Neural cell (in vitro differentiated cells): Measurements from ENCODE around the gene CIDEA.

ENCODE experiments used
- CTCF ChIP-seq: fragments of 450-650 bp; IDR thresholded peaks from 2 replicates; pipeline ENCODE4 v1.5.1; 2014; ENCODE audit warnings: antibody characterized with exemption, mild to moderate bottlenecking, moderate library complexity; ENCODE audit not compliant: poor library complexity, severe bottlenecking
- EP300 ChIP-seq: fragments of 450-650 bp; conservative IDR thresholded peaks from 2 replicates; pipeline ENCODE4 v1.6.1; 2014; ENCODE audit warnings: antibody characterized with exemption, mild to moderate bottlenecking, moderate library complexity; ENCODE audit not compliant: poor library complexity, severe bottlenecking
- EZH2 ChIP-seq: fragments of 200-600, 300-800 bp; shearing (Covaris generic), sonication (generic); IDR thresholded peaks from 2 replicates; pipeline ENCODE4 v1.6.1; 2014; ENCODE audit warnings: antibody characterized with exemption, low read length, borderline replicate concordance, mild to moderate bottlenecking; ENCODE audit not compliant: insufficient read depth, poor library complexity, severe bottlenecking
- MXI1 ChIP-seq: fragments of 450-650 bp; conservative IDR thresholded peaks from 2 replicates; pipeline ENCODE4 v1.6.1; 2014; ENCODE audit warnings: antibody characterized with exemption, mild to moderate bottlenecking; ENCODE audit not compliant: poor library complexity, severe bottlenecking
- POLR2AphosphoS5 ChIP-seq: IDR thresholded peaks from 2 replicates; pipeline ENCODE4 v1.6.1; 2012
- RAD21 ChIP-seq: fragments of 450-650 bp; conservative IDR thresholded peaks from 2 replicates; pipeline ENCODE4 v1.6.1; 2014; ENCODE audit warnings: antibody characterized with exemption, mild to moderate bottlenecking, moderate library complexity
- REST ChIP-seq: IDR thresholded peaks from 2 replicates; pipeline ENCODE4 v1.6.1; 2012; ENCODE audit warnings: borderline replicate concordance
- SMC3 ChIP-seq: fragments of 450-650 bp; conservative IDR thresholded peaks from 2 replicates; pipeline ENCODE4 v1.6.1; 2014; ENCODE audit warnings: antibody characterized with exemption, mild to moderate bottlenecking, moderate library complexity; ENCODE audit not compliant: poor library complexity
- TAF1 ChIP-seq: IDR thresholded peaks from 2 replicates; pipeline ENCODE4 v1.6.1; 2012; ENCODE audit warnings: low read depth

GRCh38 chr18:12287131-12287681 is 33.0 kb downstream of the CIDEA start:
- TF ChIP-seq REST (no peak), CTCF (no peak), RAD21 (no peak), EZH2 (peak; percentile 49), EP300 (no peak), TAF1 (no peak), POLR2AphosphoS5 (no peak), MXI1 (no peak), SMC3 (no peak)
